HepG2 (cell line): ENCODE measurements around the gene PPM1G. TPM values are rescaled to one million over a fixed set of nuclear protein-coding genes. Genes with fewer than 3 reads are reported as not detected.

Source experiments
- CCAR2 ChIP-seq: fragments of 200-400 bp; formaldehyde crosslinking; optimal IDR thresholded peaks from 2 replicates; pipeline ENCODE3; 2018; ENCODE audit warnings: low read depth, mild to moderate bottlenecking, low read length, moderate library complexity
- CHD2 ChIP-seq: IDR thresholded peaks from 2 replicates; pipeline ENCODE4 v1.6.1; 2011; ENCODE audit warnings: low read depth, low read length, improper control_type of control experiment
- GPN1 ChIP-seq: sonication (generic); formaldehyde crosslinking; IDR thresholded peaks from 2 replicates; pipeline ENCODE4 v1.5.1; 2020; ENCODE audit warnings: missing genetic modification reagents, borderline replicate concordance
- HNRNPLL ChIP-seq: fragments of 200-400 bp; formaldehyde crosslinking; IDR thresholded peaks from 2 replicates; pipeline ENCODE4 v1.6.1; 2017; ENCODE audit warnings: mild to moderate bottlenecking, low read depth, low read length; ENCODE audit not compliant: poor library complexity, severe bottlenecking
- KDM4B ChIP-seq: sonication (generic); formaldehyde crosslinking; IDR thresholded peaks from 2 replicates; pipeline ENCODE4 v1.4.0; 2020; ENCODE audit warnings: missing genetic modification reagents
- KDM5B ChIP-seq: sonication (generic); formaldehyde crosslinking; IDR thresholded peaks from 2 replicates; pipeline ENCODE4 v1.4.0; 2020; ENCODE audit warnings: missing genetic modification reagents, mild to moderate bottlenecking, borderline replicate concordance
- MIXL1 ChIP-seq: IDR thresholded peaks from 2 replicates; pipeline ENCODE4 v1.6.1; 2016
- NFATC3 ChIP-seq: sonication (generic); formaldehyde crosslinking; IDR thresholded peaks from 2 replicates; pipeline ENCODE4 v1.5.1; 2020; ENCODE audit warnings: mild to moderate bottlenecking, missing genetic modification reagents
- NRL ChIP-seq: sonication (generic); formaldehyde crosslinking; IDR thresholded peaks from 2 replicates; pipeline ENCODE4 v1.5.0; 2020; ENCODE audit warnings: missing genetic modification reagents, mild to moderate bottlenecking, moderate library complexity, borderline replicate concordance
- REPIN1 ChIP-seq: sonication (generic); formaldehyde crosslinking; IDR thresholded peaks from 2 replicates; pipeline ENCODE4 v1.8.0; 2022; ENCODE audit warnings: missing genetic modification reagents, low read depth, mild to moderate bottlenecking, borderline replicate concordance
- SPEN ChIP-seq: sonication (generic); formaldehyde crosslinking; IDR thresholded peaks from 2 replicates; pipeline ENCODE4 v1.5.1; 2020; ENCODE audit warnings: low read depth, mild to moderate bottlenecking, missing genetic modification reagents
- ZBTB20 ChIP-seq: sonication (generic); formaldehyde crosslinking; IDR thresholded peaks from 2 replicates; pipeline ENCODE4 v1.8.1; 2023; ENCODE audit warnings: missing genetic modification reagents, low read depth, mild to moderate bottlenecking, borderline replicate concordance
- ZBTB8A ChIP-seq: sonication (generic); formaldehyde crosslinking; IDR thresholded peaks from 2 replicates; pipeline ENCODE4 v1.4.0; 2020; ENCODE audit warnings: mild to moderate bottlenecking, low read depth, missing genetic modification reagents, borderline replicate concordance
- ZNF253 ChIP-seq: sonication (generic); formaldehyde crosslinking; IDR thresholded peaks from 2 replicates; pipeline ENCODE4 v1.8.0; 2022; ENCODE audit warnings: mild to moderate bottlenecking, missing genetic modification reagents, borderline replicate concordance
- ZNF326 ChIP-seq: sonication (generic); formaldehyde crosslinking; IDR thresholded peaks from 2 replicates; pipeline ENCODE4 v1.4.0; 2020; ENCODE audit warnings: missing genetic modification reagents, borderline replicate concordance
- ZNF564 ChIP-seq: sonication (generic); formaldehyde crosslinking; IDR thresholded peaks from 2 replicates; pipeline ENCODE4 v1.8.1; 2023; ENCODE audit warnings: mild to moderate bottlenecking, missing genetic modification reagents
- ZNF709 ChIP-seq: sonication (generic); formaldehyde crosslinking; IDR thresholded peaks from 2 replicates; pipeline ENCODE4 v1.5.0; 2020; ENCODE audit warnings: mild to moderate bottlenecking, missing genetic modification reagents
- ZNF761 ChIP-seq: sonication (generic); formaldehyde crosslinking; conservative IDR thresholded peaks from 2 replicates; pipeline ENCODE4 v1.4.0; 2020; ENCODE audit warnings: mild to moderate bottlenecking, missing genetic modification reagents
- polyA plus RNA-seq, 8 experiments: library from polyadenylated mRNA; depleted of rRNA in 3 of 8; stranded (reverse) in 7 of 8; unstranded in 1 of 8; fragments of >200 nt; fragmentation: Illumina TruSeq in 4 of 8; extraction: Trizol in 4 of 8; gene quantifications; 2 replicates each; pipeline versions ENCODE4 v1.2.1 to v1.2.3, GENCODE V29; 2011 to 2016; ENCODE audit warnings: low read depth in 4 of 8, missing spikeins in 1 of 8, mixed read lengths in 1 of 8; ENCODE audit not compliant: insufficient read depth in 1 of 8
- total RNA-seq, 5 experiments: library from RNA; depleted of rRNA; stranded (reverse); fragments of >200 nt; fragmentation: Illumina TruSeq; extraction: Trizol; gene quantifications; 2 replicates each; pipeline ENCODE4 v1.2.3, GENCODE V29; 2016; ENCODE audit warnings: low read depth in 1 of 5
- TF ChIP-seq, protein P1 (sequence below): IDR thresholded peaks from 2 replicates; pipeline ENCODE4 v1.6.1; 2016; ENCODE audit warnings: missing compliant biosample characterization, missing genetic modification reagents, borderline replicate concordance
- TF ChIP-seq, protein P2 (sequence below): sonication (generic); formaldehyde crosslinking; IDR thresholded peaks from 2 replicates; pipeline ENCODE4 v1.8.0; 2022; ENCODE audit warnings: missing genetic modification reagents, low read depth, mild to moderate bottlenecking, borderline replicate concordance
- TF ChIP-seq, protein P3 (sequence below): sonication (generic); formaldehyde crosslinking; IDR thresholded peaks from 2 replicates; pipeline ENCODE4 v1.5.0; 2020; ENCODE audit warnings: mild to moderate bottlenecking, missing genetic modification reagents, borderline replicate concordance
- TF ChIP-seq, protein P4 (sequence below): sonication (generic); formaldehyde crosslinking; IDR thresholded peaks from 2 replicates; pipeline ENCODE4 v1.8.1; 2023; ENCODE audit warnings: mild to moderate bottlenecking, missing genetic modification reagents
- TF ChIP-seq, protein P5 (sequence below): IDR thresholded peaks from 2 replicates; pipeline ENCODE4 v1.6.1; 2016; ENCODE audit warnings: mild to moderate bottlenecking, missing biosample characterization, missing genetic modification reagents

The PPM1G gene
- total and polyA plus RNA-seq, 2 of the 13 experiments (the other 11 are each of a cell fraction or from before 2014, with no cell fraction given), result 58.2 to 213 TPM

DNA sequence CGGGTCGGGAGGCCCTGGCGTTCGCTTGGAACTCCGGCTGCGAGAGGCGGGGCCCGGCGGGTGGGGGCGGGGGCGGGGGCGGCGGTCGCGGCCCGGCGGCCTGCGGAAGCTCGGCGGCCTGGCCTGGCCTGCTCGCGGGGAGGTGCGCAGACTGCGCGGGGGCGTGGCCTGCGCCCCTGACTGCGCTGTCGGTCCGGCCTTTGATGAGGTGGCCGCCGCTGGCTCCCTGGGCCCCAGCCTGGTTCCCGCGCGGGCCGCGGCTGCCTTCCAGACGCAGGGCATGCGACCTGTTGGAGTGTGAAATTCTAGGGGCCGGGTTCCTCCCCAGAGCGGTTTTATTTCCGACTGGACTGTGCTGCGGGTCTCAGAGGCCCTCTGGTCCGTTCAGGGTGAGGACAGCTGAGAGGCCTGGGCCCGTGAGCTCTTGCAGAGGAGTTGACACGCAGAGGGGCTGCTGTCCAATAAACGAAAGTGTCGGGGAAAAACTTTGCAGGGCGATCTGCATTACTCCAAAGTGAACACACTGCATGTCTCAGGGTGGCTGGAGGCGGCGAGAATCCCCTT is 19.7 kb upstream of the PPM1G start (continued):
- TF ChIP-seq, protein P1, sequence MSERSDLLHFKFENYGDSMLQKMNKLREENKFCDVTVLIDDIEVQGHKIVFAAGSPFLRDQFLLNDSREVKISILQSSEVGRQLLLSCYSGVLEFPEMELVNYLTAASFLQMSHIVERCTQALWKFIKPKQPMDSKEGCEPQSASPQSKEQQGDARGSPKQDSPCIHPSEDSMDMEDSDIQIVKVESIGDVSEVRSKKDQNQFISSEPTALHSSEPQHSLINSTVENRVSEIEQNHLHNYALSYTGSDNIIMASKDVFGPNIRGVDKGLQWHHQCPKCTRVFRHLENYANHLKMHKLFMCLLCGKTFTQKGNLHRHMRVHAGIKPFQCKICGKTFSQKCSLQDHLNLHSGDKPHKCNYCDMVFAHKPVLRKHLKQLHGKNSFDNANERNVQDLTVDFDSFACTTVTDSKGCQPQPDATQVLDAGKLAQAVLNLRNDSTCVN, result no peak
- TF ChIP-seq GPN1 (CRISPR knock-in tag) (no peak), ZNF709 (CRISPR knock-in tag) (no peak), KDM4B (no peak), ZNF564 (peak; percentile 80; the same call in 1 of the 2 replicates), ZNF761 (CRISPR knock-in tag) (peak; percentile 90), CCAR2 (no peak), CHD2 (no peak), ZNF253 (0 out of 2 replicates have a peak, but pooled peaks have one; percentile 14), NFATC3 (CRISPR knock-in tag) (no peak), SPEN (CRISPR knock-in tag) (peak; percentile 91; the same call in 1 of the 2 replicates), REPIN1 (CRISPR knock-in tag) (0 out of 2 replicates have a peak, but pooled peaks have one; percentile 15), ZBTB20 (CRISPR knock-in tag) (no peak), NRL (CRISPR knock-in tag) (no peak), ZNF326 (no peak), HNRNPLL (peak; percentile 95), ZBTB8A (CRISPR knock-in tag) (no peak), MIXL1 (CRISPR knock-in tag) (no peak), KDM5B (CRISPR knock-in tag) (peak; percentile 16)
- TF ChIP-seq, protein P2, sequence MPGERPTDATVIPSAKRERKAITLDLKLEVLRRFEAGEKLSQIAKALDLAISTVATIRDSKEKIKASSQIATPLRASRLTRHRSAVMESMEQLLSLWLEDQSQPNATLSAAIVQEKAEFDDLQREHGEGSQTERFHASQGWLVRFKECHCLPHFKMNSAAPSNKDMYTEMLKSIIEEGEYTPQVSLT, result no peak
- TF ChIP-seq, protein P3, sequence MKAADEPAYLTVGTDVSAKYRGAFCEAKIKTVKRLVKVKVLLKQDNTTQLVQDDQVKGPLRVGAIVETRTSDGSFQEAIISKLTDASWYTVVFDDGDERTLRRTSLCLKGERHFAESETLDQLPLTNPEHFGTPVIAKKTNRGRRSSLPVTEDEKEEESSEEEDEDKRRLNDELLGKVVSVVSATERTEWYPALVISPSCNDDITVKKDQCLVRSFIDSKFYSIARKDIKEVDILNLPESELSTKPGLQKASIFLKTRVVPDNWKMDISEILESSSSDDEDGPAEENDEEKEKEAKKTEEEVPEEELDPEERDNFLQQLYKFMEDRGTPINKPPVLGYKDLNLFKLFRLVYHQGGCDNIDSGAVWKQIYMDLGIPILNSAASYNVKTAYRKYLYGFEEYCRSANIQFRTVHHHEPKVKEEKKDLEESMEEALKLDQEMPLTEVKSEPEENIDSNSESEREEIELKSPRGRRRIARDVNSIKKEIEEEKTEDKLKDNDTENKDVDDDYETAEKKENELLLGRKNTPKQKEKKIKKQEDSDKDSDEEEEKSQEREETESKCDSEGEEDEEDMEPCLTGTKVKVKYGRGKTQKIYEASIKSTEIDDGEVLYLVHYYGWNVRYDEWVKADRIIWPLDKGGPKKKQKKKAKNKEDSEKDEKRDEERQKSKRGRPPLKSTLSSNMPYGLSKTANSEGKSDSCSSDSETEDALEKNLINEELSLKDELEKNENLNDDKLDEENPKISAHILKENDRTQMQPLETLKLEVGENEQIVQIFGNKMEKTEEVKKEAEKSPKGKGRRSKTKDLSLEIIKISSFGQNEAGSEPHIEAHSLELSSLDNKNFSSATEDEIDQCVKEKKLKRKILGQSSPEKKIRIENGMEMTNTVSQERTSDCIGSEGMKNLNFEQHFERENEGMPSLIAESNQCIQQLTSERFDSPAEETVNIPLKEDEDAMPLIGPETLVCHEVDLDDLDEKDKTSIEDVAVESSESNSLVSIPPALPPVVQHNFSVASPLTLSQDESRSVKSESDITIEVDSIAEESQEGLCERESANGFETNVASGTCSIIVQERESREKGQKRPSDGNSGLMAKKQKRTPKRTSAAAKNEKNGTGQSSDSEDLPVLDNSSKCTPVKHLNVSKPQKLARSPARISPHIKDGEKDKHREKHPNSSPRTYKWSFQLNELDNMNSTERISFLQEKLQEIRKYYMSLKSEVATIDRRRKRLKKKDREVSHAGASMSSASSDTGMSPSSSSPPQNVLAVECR, result peak; percentile 57; the same call in 1 of the 2 replicates
- TF ChIP-seq, protein P4, sequence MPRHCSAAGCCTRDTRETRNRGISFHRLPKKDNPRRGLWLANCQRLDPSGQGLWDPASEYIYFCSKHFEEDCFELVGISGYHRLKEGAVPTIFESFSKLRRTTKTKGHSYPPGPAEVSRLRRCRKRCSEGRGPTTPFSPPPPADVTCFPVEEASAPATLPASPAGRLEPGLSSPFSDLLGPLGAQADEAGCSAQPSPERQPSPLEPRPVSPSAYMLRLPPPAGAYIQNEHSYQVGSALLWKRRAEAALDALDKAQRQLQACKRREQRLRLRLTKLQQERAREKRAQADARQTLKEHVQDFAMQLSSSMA (CRISPR knock-in tag), result no peak
- TF ChIP-seq, protein P5, sequence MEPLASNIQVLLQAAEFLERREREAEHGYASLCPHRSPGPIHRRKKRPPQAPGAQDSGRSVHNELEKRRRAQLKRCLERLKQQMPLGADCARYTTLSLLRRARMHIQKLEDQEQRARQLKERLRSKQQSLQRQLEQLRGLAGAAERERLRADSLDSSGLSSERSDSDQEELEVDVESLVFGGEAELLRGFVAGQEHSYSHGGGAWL (CRISPR knock-in tag), result peak; percentile 45; the same call in 1 of the 2 replicates
